ENCODE measurements around the gene PLAAT2.
"Not testable (repeated sequence)": the region's sequence is repeated elsewhere in the genome, so short reads cannot be mapped to it uniquely, and the experiment has no call there.

GRCh38 chr11:63550156-63550700 is 13.0 kb downstream of the PLAAT2 start:
- not testable (repeated sequence) for TF ChIP-seq CTCF, POLR2A (IDR thresholded peaks at IDR 0.05)

Data from breast epithelium (tissue), 3 donors.